CD14-positive monocyte (primary cell): ENCODE results near the gene DGCR2. TPM values are rescaled to one million over a fixed set of nuclear protein-coding genes. Genes with fewer than 3 reads are reported as not detected.

Experiments used
- DNase-seq, 3 donors: peaks; one replicate each; pipeline ENCODE4 v3.0.0-alpha.2; 2011 to 2022
- H2AFZ ChIP-seq: 2 replicates; pipeline ENCODE4 v1.6.0; 2012; ENCODE audit warnings: mild to moderate bottlenecking, low read depth, low read length, inconsistent platforms; ENCODE audit not compliant: insufficient read depth, poor library complexity, severe bottlenecking
- H3K27ac ChIP-seq, 2 donors: 1 replicate in 1 of 2; 2 replicates in 1 of 2; pipeline ENCODE4 v1.5.1; 2012 to 2013; ENCODE audit warnings: low read length in 2 of 2, control low read depth in 1 of 2, inconsistent platforms in 1 of 2, low read depth in 1 of 2, mild to moderate bottlenecking in 1 of 2
- H3K27me3 ChIP-seq, 2 donors: one replicate each; pipeline versions ENCODE4 v1.6.0 to v1.6.1; 2011 to 2013; ENCODE audit warnings: low read length in 2 of 2; ENCODE audit not compliant: control insufficient read depth in 2 of 2, insufficient read depth in 2 of 2
- H3K36me3 ChIP-seq, 2 donors: replicated peaks in 1 of 2; 1 replicate in 1 of 2; 2 replicates in 1 of 2; pipeline versions ENCODE4 v1.5.1 to v1.6.1; 2012 to 2013; ENCODE audit warnings: low read length in 2 of 2, control low read depth in 1 of 2, inconsistent platforms in 1 of 2, mild to moderate bottlenecking in 1 of 2; ENCODE audit not compliant: insufficient read depth in 2 of 2, control insufficient read depth in 1 of 2
- H3K4me1 ChIP-seq, 2 donors: 1 replicate in 1 of 2; 2 replicates in 1 of 2; pipeline versions ENCODE4 v1.5.1 to v1.6.1; 2012 to 2013; ENCODE audit warnings: low read length in 2 of 2, control low read depth in 1 of 2, inconsistent platforms in 1 of 2, mild to moderate bottlenecking in 1 of 2, moderate library complexity in 1 of 2; ENCODE audit not compliant: insufficient read depth in 2 of 2, control insufficient read depth in 1 of 2
- H3K4me2 ChIP-seq: replicated peaks from 2 replicates; pipeline ENCODE3; 2012; ENCODE audit warnings: low read length, moderate library complexity, mild to moderate bottlenecking; ENCODE audit not compliant: poor library complexity, severe bottlenecking; ENCODE audit errors: extremely low read depth
- H3K4me3 ChIP-seq, 3 experiments: fragments of 200-600 bp in 1 of 3; sonication (generic) in 1 of 3; replicated peaks in 1 of 3; 1 replicate in 2 of 3; 2 replicates in 1 of 3; pipeline ENCODE4 v1.5.1; 2011 to 2013; ENCODE audit warnings: low read length in 3 of 3, mild to moderate bottlenecking in 3 of 3, control low read depth in 2 of 3, low read depth in 2 of 3, inconsistent platforms in 1 of 3, moderate library complexity in 1 of 3
- H3K79me2 ChIP-seq: 2 replicates; pipeline ENCODE4 v1.6.0; 2012; ENCODE audit warnings: mild to moderate bottlenecking, control low read depth, inconsistent platforms, low read length, moderate library complexity; ENCODE audit not compliant: insufficient read depth
- H3K9ac ChIP-seq: 2 replicates; pipeline ENCODE4 v1.6.0; 2017; ENCODE audit warnings: low read length, mild to moderate bottlenecking; ENCODE audit not compliant: insufficient read depth, poor library complexity, severe bottlenecking
- H3K9me3 ChIP-seq, 2 donors: replicated peaks in 1 of 2; 1 replicate in 1 of 2; 2 replicates in 1 of 2; pipeline versions ENCODE4 v1.5.1 to v1.6.1; 2012 to 2013; ENCODE audit warnings: low read length in 2 of 2, control low read depth in 1 of 2; ENCODE audit not compliant: control insufficient read depth in 1 of 2, insufficient read depth in 1 of 2
- H4K20me1 ChIP-seq: 2 replicates; pipeline ENCODE4 v1.6.0; 2012; ENCODE audit warnings: mild to moderate bottlenecking, low read length, control low read depth, moderate library complexity; ENCODE audit not compliant: insufficient read depth
- H3K27ac Mint-ChIP-seq, 7 donors: one replicate each; pipeline ENCODE4 v1.8.0; 2020; ENCODE audit warnings: mild to moderate bottlenecking in 7 of 7, mixed read lengths in 7 of 7, moderate library complexity in 6 of 7, inconsistent platforms in 2 of 7
- H3K27me3 Mint-ChIP-seq, 3 donors: one replicate each; pipeline ENCODE4 v1.8.0; 2021 to 2022; ENCODE audit warnings: low read depth in 3 of 3, mild to moderate bottlenecking in 3 of 3, mixed read lengths in 3 of 3, moderate library complexity in 3 of 3, inconsistent platforms in 1 of 3
- H3K36me3 Mint-ChIP-seq, 2 donors: one replicate each; pipeline ENCODE4 v1.8.0; 2020; ENCODE audit warnings: mixed read lengths in 2 of 2, inconsistent platforms in 1 of 2, mild to moderate bottlenecking in 1 of 2
- H3K4me1 Mint-ChIP-seq: one replicate; pipeline ENCODE4 v1.8.0; 2020; ENCODE audit warnings: mild to moderate bottlenecking, mixed read lengths
- H3K4me3 Mint-ChIP-seq, 2 donors: one replicate each; pipeline ENCODE4 v1.8.0; 2020; ENCODE audit warnings: mild to moderate bottlenecking in 2 of 2, mixed read lengths in 2 of 2, moderate library complexity in 1 of 2
- H3K9me3 Mint-ChIP-seq, 7 donors: one replicate each; pipeline ENCODE4 v1.8.0; 2020 to 2022; ENCODE audit warnings: mixed read lengths in 7 of 7, mild to moderate bottlenecking in 6 of 7, moderate library complexity in 6 of 7, inconsistent platforms in 2 of 7
- CTCF ChIP-seq: fragments of 200-600 bp; IDR thresholded peaks from one replicate; pipeline ENCODE4 v1.8.0; 2022; ENCODE audit warnings: antibody characterized with exemption, mild to moderate bottlenecking
- WGBS: methylation state at CpG from one replicate; pipeline ENCODE4 v1.1.5; 2013; ENCODE audit warnings: missing lambda C conversion rate; ENCODE audit not compliant: insufficient coverage; 5-methylcytosine and 5-hydroxymethylcytosine counted together
- intact Hi-C, 2 donors: fragments of 100-400 bp; cut with micrococcal nuclease; formaldehyde crosslinking; loops; one replicate each; pipeline versions ENCODE4 v1.15.0 to v1.15.1; 2023
- polyA plus RNA-seq, 3 donors: library from polyadenylated mRNA; depleted of rRNA in 1 of 3; unstranded in 2 of 3; stranded (reverse) in 1 of 3; fragments of 300-500 nt in 2 of 3; fragments of >200 nt in 1 of 3; fragmentation: Illumina TruSeq in 2 of 3; gene quantifications; 1 replicate in 2 of 3; 2 replicates in 1 of 3; pipeline ENCODE4 v1.2.3, GENCODE V29; 2012 to 2021

DGCR2 gene
- polyA plus RNA-seq, 3 donors, result 28.9 to 37.0 (median 36.2) TPM

GRCh38 chr22:19058713-19059451 lies 63.3 kb downstream of the DGCR2 start:
- no peak overlapping the region for H3K9ac ChIP-seq
- Mint-ChIP-seq H3K4me1 (no peaks in the 10 kb centered on the region), H3K4me3 (peak overlapping the region in 1 of 2 donors; percentile 58), H3K36me3 (peaks cover 83 to 94% of the 10 kb centered on the region in 2 donors), H3K27me3 (no peaks in the 10 kb centered on the region), H3K27ac (peak overlapping the region in 4 of 7 donors; percentile 7 to 70 (median 48)), H3K9me3 (peaks cover 0 to 1% (median 0%) of the 10 kb centered on the region in 7 donors)
- H3K9me3 ChIP-seq, result no peaks in the 10 kb centered on the region
- 99% methylated on average over 16 of the region's 16 CpGs for WGBS
- no peaks in the 10 kb centered on the region for H3K4me1 ChIP-seq
- H3K79me2 ChIP-seq, result no peaks in the 10 kb centered on the region
- no peak overlapping the region for H3K27ac ChIP-seq
- H3K27me3 ChIP-seq, result no peaks in the 10 kb centered on the region
- intact Hi-C loops, result no loop called here
- H3K36me3 ChIP-seq, result peaks cover 88 to 99% of the 10 kb centered on the region in 2 donors
- DNase-seq, result no peak
- H3K4me2 ChIP-seq, result no peak overlapping the region
- no peak for TF ChIP-seq CTCF
- H3K4me3 ChIP-seq, result no peak overlapping the region
- peaks cover 80% of the 10 kb centered on the region for H4K20me1 ChIP-seq
- H2AFZ ChIP-seq, result no peak overlapping the region

DNA sequence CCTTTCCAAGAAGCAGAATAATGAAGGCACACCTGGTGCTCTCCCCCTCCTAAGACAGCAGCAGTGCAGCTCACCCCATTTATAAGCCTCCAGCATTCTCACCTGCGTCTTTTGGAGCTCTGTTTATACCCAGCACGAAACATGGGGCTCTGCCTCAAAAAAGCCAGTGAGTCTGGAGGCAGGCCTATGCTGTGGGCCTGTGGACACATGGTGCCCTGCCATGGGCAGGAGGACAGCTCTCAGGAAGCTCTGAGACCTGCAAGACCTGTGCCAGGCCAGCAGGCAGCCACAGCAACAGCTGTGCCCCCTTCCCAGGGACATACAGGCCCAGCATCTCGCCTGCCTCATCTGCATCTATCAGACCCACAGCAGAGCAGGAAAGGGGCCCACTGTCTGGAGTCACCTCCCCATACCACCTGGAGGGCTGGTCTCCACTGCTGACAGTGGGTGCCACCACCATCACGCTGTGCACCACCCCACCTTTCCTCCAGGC lies 64.2 kb downstream of the DGCR2 start:
- no peak for DNase-seq
- Histone ChIP-seq H3K4me2 (no peak overlapping the region), H3K36me3 (peaks cover 89 to 99% of the 10 kb centered on the region in 2 donors), H3K27me3 (no peaks in the 10 kb centered on the region), H3K79me2 (peaks cover 4% of the 10 kb centered on the region), H3K4me1 (no peaks in the 10 kb centered on the region), H3K27ac (no peak overlapping the region), H3K9ac (no peak overlapping the region), H3K4me3 (no peak overlapping the region), H2AFZ (no peak overlapping the region), H4K20me1 (peaks cover 82% of the 10 kb centered on the region), H3K9me3 (no peaks in the 10 kb centered on the region)
- peak overlapping the region in 2 of 7 donors; percentile 2 to 53 for H3K27ac Mint-ChIP-seq
- H3K4me1 Mint-ChIP-seq, result no peaks in the 10 kb centered on the region
- no peaks in the 10 kb centered on the region for H3K27me3 Mint-ChIP-seq
- H3K9me3 Mint-ChIP-seq, result peaks cover 0 to 1% (median 0%) of the 10 kb centered on the region in 7 donors
- TF ChIP-seq CTCF, result no peak
- 97% methylated on average over 4 of the region's 4 CpGs for WGBS
- peaks cover 85 to 94% of the 10 kb centered on the region in 2 donors for H3K36me3 Mint-ChIP-seq
- no peak overlapping the region for H3K4me3 Mint-ChIP-seq
- intact Hi-C loops, result no loop called here
